DMS53 (cell line): ENCODE measurements around the gene CTIF.
"Not testable (repeated sequence)": the region's sequence is repeated elsewhere in the genome, so short reads cannot be mapped to it uniquely, and the experiment has no call there.

Experiments
- DNase-seq: peaks from one replicate; lab custom pipeline; 2025; lab: John Stamatoyannopoulos, UW

CTIF gene

GRCh38 chr18:48708807-48709206 lies 170.0 kb downstream of the CTIF start:
- no peak for DNase-seq

GRCh38 chr18:48709371-48710062 lies 170.7 kb downstream of the CTIF start:
- DNase-seq = no peak

DNA sequence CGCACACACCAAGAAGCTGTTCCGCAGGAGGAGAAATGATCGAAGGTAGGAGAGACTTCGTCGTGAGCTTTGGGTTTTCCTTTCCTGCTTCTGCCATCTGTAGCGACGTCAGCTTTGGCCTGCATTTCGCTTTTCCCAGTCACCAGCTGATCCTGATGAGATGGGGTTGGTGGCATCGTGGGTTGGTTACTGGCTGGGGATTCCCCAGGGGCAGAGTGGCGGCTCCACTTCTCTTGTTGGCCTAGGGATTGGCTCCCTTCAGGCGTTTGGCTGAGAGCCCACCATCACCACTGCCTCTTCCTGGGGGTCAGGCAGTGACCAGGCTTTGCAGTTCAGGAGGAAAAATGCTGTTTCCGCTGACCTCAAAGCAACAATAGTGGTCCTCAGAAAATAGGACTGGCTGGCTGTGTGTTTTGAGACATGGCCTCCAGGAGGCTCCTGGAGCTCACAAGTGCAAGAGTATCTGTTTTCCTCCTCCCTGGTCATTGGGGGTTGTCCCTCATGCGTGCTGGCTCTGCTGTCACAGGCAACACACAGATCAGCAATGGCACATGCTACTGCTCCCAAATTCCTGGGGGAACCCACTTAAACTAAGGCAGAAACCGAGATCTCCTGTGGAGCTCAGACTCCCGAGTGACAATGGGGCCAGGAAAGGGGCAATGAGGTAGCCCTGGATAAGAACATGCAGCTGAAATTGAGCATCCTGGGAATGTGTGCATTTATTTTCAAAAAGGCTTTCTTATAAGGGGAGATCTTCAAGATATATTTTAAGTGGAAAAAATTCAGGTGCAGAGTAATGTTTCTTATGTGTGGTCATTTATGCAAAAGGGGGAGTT lies 173.0 kb downstream of the CTIF start:
- peak; percentile 61 for DNase-seq

- no peak for DNase-seq
These were observed 174.5 kb downstream of the CTIF start for GRCh38 chr18:48713309-48713708.

GRCh38 chr18:48714873-48715272 lies 176.0 kb downstream of the CTIF start:
- DNase-seq = no peak

DNA sequence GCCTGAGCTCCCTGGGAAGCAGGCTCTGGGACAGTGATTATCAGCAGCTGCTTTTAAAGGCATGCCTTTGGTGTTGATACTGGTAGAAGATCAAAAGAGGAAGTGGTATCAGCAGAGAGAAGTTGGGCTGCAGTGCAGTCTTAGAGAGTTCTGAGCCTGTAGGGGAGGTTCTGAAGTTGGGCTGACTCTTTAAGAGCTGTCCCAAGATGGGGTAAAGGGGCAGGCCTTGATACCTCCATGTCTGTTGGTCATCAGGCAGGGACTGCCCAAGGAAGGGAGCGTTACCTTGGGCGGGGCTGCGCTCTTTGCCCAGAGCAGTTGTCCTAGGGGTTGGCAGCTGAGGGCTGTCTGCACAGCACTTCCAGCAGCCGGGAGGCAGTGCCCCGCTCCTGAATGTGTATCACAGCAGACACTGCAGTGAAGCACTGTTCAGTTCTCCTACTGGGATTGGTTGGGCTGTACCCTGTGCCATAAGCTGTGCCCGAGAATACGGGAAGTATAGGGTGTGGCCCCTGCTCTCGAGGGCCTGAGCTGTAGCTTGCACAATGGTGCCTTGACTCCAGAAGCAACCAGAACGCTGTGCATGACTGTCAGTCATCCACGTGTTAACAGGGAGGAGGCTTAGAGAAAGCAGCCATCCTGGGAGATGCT lies 177.0 kb downstream of the CTIF start:
- no peak for DNase-seq

- not testable (repeated sequence) for DNase-seq
These were observed 178.4 kb downstream of the CTIF start for GRCh38 chr18:48717227-48717626.

DNA sequence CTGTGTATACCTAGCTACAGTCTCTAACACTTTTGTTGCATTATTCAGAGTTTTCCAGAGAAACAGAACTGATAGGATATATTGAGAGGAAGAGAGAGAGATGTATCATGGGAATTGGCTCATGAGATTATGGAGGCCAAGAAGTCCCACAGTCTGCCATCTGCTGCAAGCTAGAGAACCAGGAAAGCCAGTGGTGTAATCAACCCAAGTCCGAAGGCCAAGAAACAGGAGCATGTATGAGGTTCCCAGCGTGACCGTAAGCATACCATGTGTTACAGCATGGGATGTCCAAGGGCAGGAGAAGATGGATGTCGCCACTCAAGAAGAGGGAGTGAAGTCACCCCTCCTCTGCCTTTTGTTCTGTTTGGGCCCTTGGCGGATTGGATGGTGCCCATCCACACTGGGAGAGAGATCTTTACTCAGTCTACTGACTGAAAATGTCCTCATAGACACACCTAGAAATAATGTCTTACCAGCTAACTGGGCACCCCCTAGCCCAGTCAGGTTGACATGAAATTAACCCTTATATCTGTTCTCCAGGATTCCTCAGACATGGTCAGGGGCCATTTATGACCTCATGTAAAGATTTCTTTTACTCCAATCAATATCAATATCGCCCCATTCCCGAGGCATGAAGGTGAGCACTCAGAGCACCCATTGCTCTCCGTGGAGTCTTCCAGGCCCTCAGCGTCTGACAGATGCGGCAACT lies 179.6 kb downstream of the CTIF start:
- no peak for DNase-seq

DNA sequence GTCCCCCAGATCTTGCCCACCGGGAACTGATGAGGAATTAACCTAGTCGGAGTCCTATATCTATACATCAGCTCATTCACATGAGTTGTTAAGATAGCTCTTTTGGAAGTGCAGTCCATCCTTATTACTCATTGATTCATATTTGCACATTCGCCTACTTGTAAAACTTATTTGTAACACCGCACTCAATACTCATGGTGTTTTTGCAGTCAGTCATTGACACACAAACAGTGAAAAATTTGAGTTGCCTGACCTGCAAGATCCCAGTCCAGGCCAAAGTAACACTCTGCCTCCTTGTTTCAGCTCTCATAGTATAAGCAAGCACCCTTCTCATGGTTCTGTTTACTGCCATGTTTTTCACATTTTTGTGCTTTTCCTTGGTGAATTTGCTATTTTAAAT lies 180.6 kb downstream of the CTIF start:
- DNase-seq = no peak

- no peak for DNase-seq
These were observed 181.3 kb downstream of the CTIF start for GRCh38 chr18:48719974-48720654.

GRCh38 chr18:48720655-48721025 lies 181.8 kb downstream of the CTIF start:
- no peak for DNase-seq

DNA sequence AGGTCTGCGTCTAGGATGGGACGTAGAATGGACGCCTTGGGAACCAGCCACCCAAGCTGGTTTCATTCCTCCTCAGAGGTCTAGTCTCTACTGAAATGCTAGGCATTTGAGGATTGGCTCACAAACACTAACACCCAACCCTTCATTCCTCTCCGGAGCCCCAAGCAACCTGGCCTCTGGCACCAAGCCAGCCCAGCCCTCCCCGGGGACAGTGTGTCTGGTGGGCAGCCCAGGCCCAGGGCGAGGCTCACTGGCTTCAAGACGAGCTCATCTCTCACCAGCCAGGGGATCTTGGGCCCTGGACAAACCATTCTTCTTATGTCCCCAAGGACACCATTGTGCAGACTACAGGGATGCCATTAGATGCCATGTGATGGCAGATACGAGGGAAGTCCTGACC lies 182.5 kb downstream of the CTIF start:
- no peak for DNase-seq

DNA sequence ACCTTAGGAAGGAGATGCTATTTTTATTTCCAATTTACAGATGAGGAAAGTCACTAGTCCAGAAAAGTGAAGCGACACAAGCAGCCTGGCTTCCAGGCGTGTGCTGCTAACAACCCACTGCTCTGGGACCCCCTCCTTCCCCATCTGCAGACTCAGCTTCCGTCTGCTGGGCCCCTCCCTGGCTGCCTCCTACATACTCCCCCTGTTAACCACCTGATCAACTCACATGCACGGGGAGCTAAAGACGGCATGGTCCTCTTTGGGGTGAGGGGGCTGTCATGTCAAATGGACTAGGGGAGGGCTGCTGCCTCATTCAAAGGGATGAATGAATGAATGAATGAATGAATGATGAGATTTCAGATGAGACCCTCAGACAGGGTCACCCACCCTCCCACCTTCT lies 184.2 kb downstream of the CTIF start:
- no peak for DNase-seq

GRCh38 chr18:48723837-48724236 lies 185.0 kb downstream of the CTIF start:
- no peak for DNase-seq

DNA sequence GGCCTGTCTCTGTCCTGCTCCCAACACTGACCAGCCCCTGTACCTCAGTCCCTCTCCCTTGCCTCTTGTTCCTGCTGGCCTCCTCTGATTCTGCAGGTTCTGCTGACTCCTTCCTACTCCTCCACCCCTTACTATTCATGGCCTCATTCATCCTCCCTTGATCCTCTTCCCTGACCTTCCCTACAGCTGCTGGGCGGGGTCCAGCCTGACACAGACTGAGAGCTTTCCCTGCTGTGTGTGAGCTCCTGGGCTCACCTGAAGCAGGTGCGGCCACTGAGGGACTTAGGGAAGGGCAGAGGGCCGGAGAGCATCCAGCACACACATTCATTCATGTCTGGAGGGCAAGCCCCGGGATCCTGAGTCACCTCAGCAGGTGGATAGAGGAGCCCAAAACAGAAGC lies 185.6 kb downstream of the CTIF start:
- no peak for DNase-seq

DNA sequence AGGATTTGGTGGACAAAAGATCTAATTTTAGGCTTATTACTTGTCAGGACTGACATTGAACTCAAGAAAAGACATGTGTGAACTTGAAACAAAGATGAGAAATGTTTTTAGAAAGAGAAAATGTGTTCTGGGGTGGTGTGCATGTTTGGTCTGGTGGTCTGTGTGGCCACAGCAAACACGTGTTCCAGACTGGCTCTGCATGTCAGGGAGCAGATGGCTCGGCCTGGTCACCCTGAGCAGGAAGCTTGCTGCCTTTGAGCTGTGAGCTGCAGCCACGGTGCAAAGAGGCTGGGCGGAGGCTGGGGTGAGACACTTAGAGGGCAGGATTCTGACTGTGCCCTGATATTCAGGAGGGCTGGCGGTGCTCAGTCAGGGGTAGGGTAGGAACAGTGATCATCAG lies 186.1 kb downstream of the CTIF start:
- no peak for DNase-seq

DNA sequence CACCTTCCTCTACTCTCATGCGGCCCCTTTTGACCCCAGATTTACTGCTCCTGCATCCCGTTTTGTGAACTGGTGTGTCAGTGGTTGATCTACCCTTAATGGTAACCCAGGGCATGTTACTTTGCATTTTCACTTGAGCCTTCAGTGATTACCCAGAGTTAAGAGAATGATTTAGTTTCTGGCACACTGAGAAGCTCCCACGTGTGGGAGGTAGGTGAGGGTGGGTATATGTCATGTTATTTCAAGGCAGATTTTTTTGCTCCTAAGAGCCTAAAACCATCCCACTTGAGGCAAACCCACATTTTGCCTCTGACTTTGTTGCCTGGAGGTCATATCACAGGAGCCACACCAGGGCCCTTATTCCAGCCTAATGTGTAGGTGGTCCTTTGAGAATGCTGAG lies 186.7 kb downstream of the CTIF start:
- no peak for DNase-seq

DNA sequence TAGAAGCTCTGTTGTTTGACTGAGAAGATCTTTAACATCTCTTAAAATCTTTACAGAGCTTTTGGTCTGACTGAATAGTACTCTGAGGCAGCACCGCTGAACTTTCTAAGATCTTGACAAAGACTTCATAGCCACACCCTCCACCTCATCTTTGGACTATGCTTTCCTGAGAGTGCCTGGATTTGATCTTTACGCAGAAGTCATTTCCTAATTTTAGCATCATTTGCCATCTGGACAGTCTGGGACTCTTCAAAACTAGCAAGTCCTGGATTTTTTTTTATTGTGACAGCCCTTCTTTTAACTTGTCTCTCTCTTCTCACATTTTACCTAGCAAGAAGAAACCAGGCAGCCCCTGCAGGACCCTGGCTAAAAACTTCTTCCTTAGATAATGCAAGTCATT lies 188.8 kb downstream of the CTIF start:
- DNase-seq = no peak

DNA sequence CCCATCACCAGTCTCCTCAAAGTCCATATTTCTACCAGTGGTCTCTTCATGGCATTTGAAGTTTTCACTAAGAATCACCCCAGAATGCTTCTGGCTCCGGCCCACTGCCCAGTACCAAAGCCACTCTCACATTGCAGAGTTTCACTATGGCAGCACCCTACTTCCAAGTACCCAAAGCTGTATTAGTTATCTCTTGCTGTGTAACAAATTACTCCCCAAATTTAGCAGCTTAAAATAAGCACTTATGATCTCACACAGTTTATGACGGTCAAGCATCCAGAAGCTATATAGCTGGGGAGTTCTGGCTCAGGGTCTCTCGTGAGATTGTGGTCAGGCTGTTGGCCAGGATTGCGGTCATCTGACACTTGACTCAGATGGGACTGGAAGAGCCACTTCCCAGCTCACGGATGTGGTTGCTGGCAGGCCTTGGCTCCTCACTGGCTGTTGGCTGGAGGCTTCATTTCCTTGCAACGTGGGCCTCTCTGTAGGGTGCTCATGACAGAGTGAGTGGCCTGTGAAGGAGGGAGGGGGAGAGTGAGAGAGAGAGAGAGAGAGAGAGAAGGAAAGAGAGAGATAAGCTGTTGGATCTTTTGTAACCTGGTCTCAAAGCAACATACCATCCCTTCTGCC lies 189.5 kb downstream of the CTIF start:
- DNase-seq = no peak

DNA sequence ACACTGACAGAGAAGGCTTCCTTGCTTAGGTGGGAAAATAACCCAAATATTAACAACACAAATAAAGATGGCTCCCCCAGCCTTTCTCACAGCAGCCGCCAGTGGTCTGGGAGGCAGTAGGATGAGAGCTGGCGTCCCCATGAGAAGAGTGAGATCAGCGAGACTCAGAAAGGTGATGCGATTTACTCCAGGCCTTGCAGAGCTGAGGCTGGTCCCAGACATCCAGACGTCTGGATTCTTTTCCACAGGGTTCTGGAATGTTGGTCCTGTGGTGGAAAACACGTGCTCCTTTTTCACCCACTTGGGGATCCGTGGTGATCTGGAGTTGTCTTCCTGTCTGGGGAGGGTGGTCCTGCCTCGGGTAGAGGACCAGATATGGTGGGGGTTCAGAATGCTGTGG lies 190.6 kb downstream of the CTIF start:
- no peak for DNase-seq

DNA sequence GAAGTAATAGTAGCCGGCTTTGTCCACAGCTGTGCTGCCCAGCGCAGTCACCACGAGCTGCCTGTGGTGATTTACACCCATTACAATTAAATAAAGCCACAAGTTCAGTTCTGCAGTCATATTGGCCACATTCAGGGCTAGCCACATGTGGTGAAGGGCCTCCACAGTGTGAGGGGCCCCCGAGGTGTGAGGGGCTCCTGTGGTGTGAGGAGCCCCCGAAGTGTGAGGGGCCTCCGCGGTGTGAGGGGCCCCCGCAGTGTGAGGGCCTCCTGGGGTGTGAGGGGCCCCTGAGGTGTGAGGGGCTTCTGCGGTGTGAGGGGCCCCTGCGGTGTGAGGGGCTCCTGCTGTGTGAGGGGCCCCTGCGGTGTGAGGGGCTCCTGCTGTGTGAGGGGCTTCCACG lies 191.2 kb downstream of the CTIF start:
- no peak for DNase-seq
